A549 (cell line): ENCODE measurements around the gene EBI3. TPM values are rescaled to one million over a fixed set of nuclear protein-coding genes. Genes with fewer than 3 reads are reported as not detected.

Source experiments
- ATAC-seq, 2 experiments: fragments of 200-7000 bp in 1 of 2; fragments of >200 bp in 1 of 2; cut with Nextera tagmentation in 1 of 2; cut with Tn5 transposase in 1 of 2; 3 replicates each; pipeline versions ENCODE4 v1.8.0 to v1.9.1; 2018 to 2020; ENCODE audit warnings: mild to moderate bottlenecking in 1 of 2, moderate library complexity in 1 of 2
- CTCF ChIA-PET: fragments of 300-600 bp; sonication (Branson Sonifier 250); formaldehyde crosslinking; extraction: SDS; loops from one replicate; lab custom pipeline; 2021; ENCODE audit warnings: antibody characterized with exemption, inconsistent platforms; lab: Yijun Ruan, JAX
- POLR2A ChIA-PET: fragments of 350-600 bp; formaldehyde crosslinking; extraction: SDS; loops from one replicate; lab custom pipeline; 2021; ENCODE audit warnings: antibody characterized with exemption, inconsistent platforms; lab: Yijun Ruan, JAX
- DNase-seq, 2 experiments: peaks; one replicate each; pipeline versions ENCODE4 v3.0.0 to v3.0.0-alpha.2; 2011 to 2016; ENCODE audit warnings: low read depth in 1 of 2, low spot score in 1 of 2
- FAIRE-seq: peaks from 2 replicates; lab custom pipeline; 2011; peaks lifted over from hg19 to GRCh38; lab: Jason Lieb, UNC
- H3K27ac ChIP-seq, 2 experiments: fragments of >200 bp; sonication (Bioruptor Twin); formaldehyde crosslinking; 3 replicates each; pipeline ENCODE4 v1.5.1; 2016 to 2017
- H3K4me1 ChIP-seq: fragments of >200 bp; sonication (Bioruptor Twin); formaldehyde crosslinking; 3 replicates; pipeline ENCODE4 v1.6.1; 2016
- H3K4me2 ChIP-seq: fragments of >200 bp; sonication (Bioruptor Twin); formaldehyde crosslinking; 3 replicates; pipeline ENCODE4 v1.6.1; 2016
- H3K4me3 ChIP-seq: fragments of >200 bp; sonication (Bioruptor Twin); formaldehyde crosslinking; 3 replicates; pipeline ENCODE4 v1.5.1; 2016
- H3K9me3 ChIP-seq: fragments of >200 bp; sonication (Bioruptor Twin); formaldehyde crosslinking; 3 replicates; pipeline ENCODE4 v1.6.1; 2016
- CBX2 ChIP-seq: fragments of 200-600 bp; sonication (generic); IDR thresholded peaks from 2 replicates; pipeline ENCODE4 v1.6.1; 2016; ENCODE audit warnings: low read depth, mild to moderate bottlenecking, borderline replicate concordance
- CBX8 ChIP-seq: fragments of 200-600 bp; sonication (generic); IDR thresholded peaks from 2 replicates; pipeline ENCODE4 v1.6.1; 2016
- EHF ChIP-seq: fragments of 250-450 bp; sonication (Bioruptor Pico); IDR thresholded peaks from 2 replicates; pipeline ENCODE4 v1.5.0; 2020; ENCODE audit warnings: mild to moderate bottlenecking
- EP300 ChIP-seq, 2 experiments: fragments of >200 bp; sonication (Bioruptor Twin); formaldehyde crosslinking; IDR thresholded peaks; 2 replicates in 1 of 2; 3 replicates in 1 of 2; pipeline ENCODE4 v1.6.1; 2016 to 2017
- FOXS1 ChIP-seq: fragments of 250-450 bp; sonication (Bioruptor Pico); IDR thresholded peaks from 2 replicates; pipeline ENCODE4 v1.5.0; 2020; ENCODE audit warnings: mild to moderate bottlenecking, moderate library complexity
- GATA3 ChIP-seq: IDR thresholded peaks from 2 replicates; pipeline ENCODE4 v1.6.1; 2012; ENCODE audit warnings: borderline replicate concordance
- HEYL ChIP-seq: fragments of 250-450 bp; sonication (Bioruptor Pico); IDR thresholded peaks from 2 replicates; pipeline ENCODE4 v1.8.0; 2021; ENCODE audit warnings: mild to moderate bottlenecking, moderate library complexity
- HOXB13 ChIP-seq: fragments of 250-450 bp; sonication (Bioruptor Pico); IDR thresholded peaks from 2 replicates; pipeline ENCODE4 v1.5.0; 2020; ENCODE audit warnings: low read depth, mild to moderate bottlenecking, moderate library complexity
- HOXB5 ChIP-seq: fragments of 250-450 bp; sonication (Bioruptor Pico); IDR thresholded peaks from 2 replicates; pipeline ENCODE4 v1.5.0; 2020; ENCODE audit warnings: mild to moderate bottlenecking, moderate library complexity
- JUN ChIP-seq, 2 experiments: fragments of >200 bp; sonication (Bioruptor Twin); formaldehyde crosslinking; IDR thresholded peaks; 2 replicates in 1 of 2; 3 replicates in 1 of 2; pipeline ENCODE4 v1.6.1; 2016 to 2017
- KDM1A ChIP-seq: fragments of 200-600 bp; sonication (generic); IDR thresholded peaks from 2 replicates; pipeline ENCODE4 v1.6.1; 2016; ENCODE audit warnings: low read depth, mild to moderate bottlenecking
- KDM5A ChIP-seq: fragments of 200-600 bp; sonication (generic); IDR thresholded peaks from 2 replicates; pipeline ENCODE4 v1.6.1; 2016; ENCODE audit warnings: antibody characterized with exemption, mild to moderate bottlenecking
- MAZ ChIP-seq: fragments of 150-350 bp; IDR thresholded peaks from 2 replicates; pipeline ENCODE4 v1.6.1; 2014; ENCODE audit warnings: antibody characterized with exemption, low read depth, low read length, borderline replicate concordance
- NFE2L2 ChIP-seq: fragments of 150-350 bp; conservative IDR thresholded peaks from 2 replicates; pipeline ENCODE4 v1.6.1; 2014; ENCODE audit warnings: low read length
- NR3C1 ChIP-seq: fragments of >200 bp; sonication (Bioruptor Twin); formaldehyde crosslinking; IDR thresholded peaks from 3 replicates; pipeline ENCODE4 v1.6.1; 2017
- PHF8 ChIP-seq: fragments of 200-600 bp; sonication (generic); IDR thresholded peaks from 2 replicates; pipeline ENCODE4 v1.6.1; 2016; ENCODE audit warnings: low read depth, mild to moderate bottlenecking, antibody characterized with exemption, moderate library complexity, borderline replicate concordance
- POLR2AphosphoS2 ChIP-seq: conservative IDR thresholded peaks from 2 replicates; pipeline ENCODE4 v1.6.1; 2012; ENCODE audit warnings: low read length, improper control_type of control experiment, inconsistent platforms
- RFX5 ChIP-seq: fragments of 450-650 bp; IDR thresholded peaks from 2 replicates; pipeline ENCODE4 v1.7.1; 2014; ENCODE audit warnings: antibody characterized with exemption, mild to moderate bottlenecking, moderate library complexity
- SREBF2 ChIP-seq: fragments of 450-650 bp; IDR thresholded peaks from 2 replicates; pipeline ENCODE4 v1.6.1; 2014; ENCODE audit warnings: mild to moderate bottlenecking, moderate library complexity
- TFCP2L1 ChIP-seq: fragments of 250-450 bp; sonication (Bioruptor Pico); IDR thresholded peaks from 2 replicates; pipeline ENCODE4 v1.5.0; 2021; ENCODE audit warnings: mild to moderate bottlenecking
- TP53 ChIP-seq: fragments of 250-450 bp; sonication (Bioruptor Pico); IDR thresholded peaks from 2 replicates; pipeline ENCODE4 v1.5.0; 2021; ENCODE audit warnings: mild to moderate bottlenecking, moderate library complexity
- ZC3H11A ChIP-seq: fragments of 450-650 bp; IDR thresholded peaks from 2 replicates; pipeline ENCODE4 v1.6.1; 2014; ENCODE audit warnings: antibody characterized with exemption, mild to moderate bottlenecking
- ZFP36 ChIP-seq: fragments of 450-650 bp; IDR thresholded peaks from 2 replicates; pipeline ENCODE4 v1.6.1; 2014; ENCODE audit warnings: borderline replicate concordance; ENCODE audit not compliant: partially characterized antibody
- ZSCAN20 ChIP-seq: fragments of 250-450 bp; sonication (Bioruptor Pico); IDR thresholded peaks from 2 replicates; pipeline ENCODE4 v1.8.0; 2022; ENCODE audit warnings: mild to moderate bottlenecking, moderate library complexity
- WGBS: methylation state at CpG from one replicate; pipeline ENCODE4 v1.1.6; 2017; ENCODE audit errors: missing lambda C conversion rate; 5-methylcytosine and 5-hydroxymethylcytosine counted together
- polyA plus RNA-seq, 4 experiments: library from polyadenylated mRNA; depleted of rRNA in 3 of 4; stranded (reverse); fragments of >200 nt; fragmentation: RNase III in 1 of 4; extraction: RNeasy Plus Mini Kit Qiagen cat#74134 plus additional on column Dnase treatment in 1 of 4; gene quantifications; 2 replicates in 3 of 4; 3 replicates in 1 of 4; pipeline ENCODE4 v1.2.3, GENCODE V29; 2011 to 2017
- TF ChIP-seq, protein P1 (sequence below): fragments of >200 bp; sonication (Bioruptor Twin); formaldehyde crosslinking; IDR thresholded peaks from 3 replicates; pipeline ENCODE4 v1.5.1; 2016
- TF ChIP-seq, protein P2 (sequence below): fragments of 450-650 bp; IDR thresholded peaks from 2 replicates; pipeline ENCODE4 v1.6.1; 2014; ENCODE audit warnings: antibody characterized with exemption
- TF ChIP-seq, protein P3 (sequence below): fragments of 250-450 bp; sonication (Bioruptor Pico); IDR thresholded peaks from 2 replicates; pipeline ENCODE4 v1.5.0; 2021; ENCODE audit warnings: mild to moderate bottlenecking, moderate library complexity, borderline replicate concordance
- TF ChIP-seq, protein P4 (sequence below): IDR thresholded peaks from 2 replicates; pipeline ENCODE4 v1.6.1; 2012
- TF ChIP-seq, protein P5 (sequence below): fragments of >200 bp; sonication (Bioruptor Twin); formaldehyde crosslinking; IDR thresholded peaks from 3 replicates; pipeline ENCODE4 v1.6.1; 2016
- TF ChIP-seq, protein P6 (sequence below): fragments of 150-350 bp; IDR thresholded peaks from 2 replicates; pipeline ENCODE4 v1.6.1; 2014; ENCODE audit warnings: low read depth, mild to moderate bottlenecking, low read length

Gene EBI3
- polyA plus RNA-seq, 2 of the 4 experiments (the other 2 are of a cell fraction), result 1.1 to 3.6 TPM

DNA sequence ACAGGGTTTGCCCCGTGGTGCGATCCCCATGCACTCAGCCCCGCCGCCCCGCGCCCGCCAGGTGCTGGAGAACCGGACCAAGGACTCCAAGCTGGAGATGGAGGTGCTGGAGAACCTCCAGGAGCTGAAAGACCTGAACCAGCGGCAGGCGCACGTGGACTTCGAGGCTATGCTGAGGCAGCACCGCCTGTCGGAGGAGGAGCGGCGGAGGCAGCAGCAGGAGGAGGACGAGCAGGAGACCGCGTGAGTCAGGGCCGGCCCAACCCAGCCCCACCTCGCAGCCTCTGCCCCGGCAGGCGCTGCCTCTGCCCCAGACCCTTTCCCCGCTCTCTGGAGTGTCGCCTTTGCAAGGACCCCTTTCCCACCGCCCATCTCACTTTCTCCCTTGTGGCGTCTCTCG, 28.9 kb downstream of the EBI3 start:
- no peak for TF ChIP-seq CBX8
- TF ChIP-seq EP300 (IDR thresholded peaks at IDR 0.05), result no peak
- TF ChIP-seq HOXB5 (CRISPR knock-in tag), result no peak
- TF ChIP-seq, protein P1, sequence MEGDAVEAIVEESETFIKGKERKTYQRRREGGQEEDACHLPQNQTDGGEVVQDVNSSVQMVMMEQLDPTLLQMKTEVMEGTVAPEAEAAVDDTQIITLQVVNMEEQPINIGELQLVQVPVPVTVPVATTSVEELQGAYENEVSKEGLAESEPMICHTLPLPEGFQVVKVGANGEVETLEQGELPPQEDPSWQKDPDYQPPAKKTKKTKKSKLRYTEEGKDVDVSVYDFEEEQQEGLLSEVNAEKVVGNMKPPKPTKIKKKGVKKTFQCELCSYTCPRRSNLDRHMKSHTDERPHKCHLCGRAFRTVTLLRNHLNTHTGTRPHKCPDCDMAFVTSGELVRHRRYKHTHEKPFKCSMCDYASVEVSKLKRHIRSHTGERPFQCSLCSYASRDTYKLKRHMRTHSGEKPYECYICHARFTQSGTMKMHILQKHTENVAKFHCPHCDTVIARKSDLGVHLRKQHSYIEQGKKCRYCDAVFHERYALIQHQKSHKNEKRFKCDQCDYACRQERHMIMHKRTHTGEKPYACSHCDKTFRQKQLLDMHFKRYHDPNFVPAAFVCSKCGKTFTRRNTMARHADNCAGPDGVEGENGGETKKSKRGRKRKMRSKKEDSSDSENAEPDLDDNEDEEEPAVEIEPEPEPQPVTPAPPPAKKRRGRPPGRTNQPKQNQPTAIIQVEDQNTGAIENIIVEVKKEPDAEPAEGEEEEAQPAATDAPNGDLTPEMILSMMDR, result no peak
- no peak for TF ChIP-seq MAZ
- TF ChIP-seq HOXB13, result no peak
- TF ChIP-seq KDM1A, result no peak
- no peak for TF ChIP-seq KDM5A
- TF ChIP-seq SREBF2, result no peak
- TF ChIP-seq GATA3, result no peak
- no peak for TF ChIP-seq CBX2
- TF ChIP-seq EHF (CRISPR knock-in tag), result no peak
- TF ChIP-seq TFCP2L1, result no peak
- no peak for TF ChIP-seq POLR2AphosphoS2
- TF ChIP-seq, protein P2, sequence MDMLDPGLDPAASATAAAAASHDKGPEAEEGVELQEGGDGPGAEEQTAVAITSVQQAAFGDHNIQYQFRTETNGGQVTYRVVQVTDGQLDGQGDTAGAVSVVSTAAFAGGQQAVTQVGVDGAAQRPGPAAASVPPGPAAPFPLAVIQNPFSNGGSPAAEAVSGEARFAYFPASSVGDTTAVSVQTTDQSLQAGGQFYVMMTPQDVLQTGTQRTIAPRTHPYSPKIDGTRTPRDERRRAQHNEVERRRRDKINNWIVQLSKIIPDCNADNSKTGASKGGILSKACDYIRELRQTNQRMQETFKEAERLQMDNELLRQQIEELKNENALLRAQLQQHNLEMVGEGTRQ, result no peak
- TF ChIP-seq NR3C1, result no peak
- TF ChIP-seq, all 56 proteins: peak for 0
- ATAC-seq, result peak; percentile 24 to 31; a peak in 2 of 6 replicates
- CTCF ChIA-PET, result interaction anchor here (0.6 to 1.9 kb wide), 3 partner anchors 9 to 95 kb away, joined by 4 to 5 read pairs (median 5); no protein-coding TSS in a partner anchor

DNA sequence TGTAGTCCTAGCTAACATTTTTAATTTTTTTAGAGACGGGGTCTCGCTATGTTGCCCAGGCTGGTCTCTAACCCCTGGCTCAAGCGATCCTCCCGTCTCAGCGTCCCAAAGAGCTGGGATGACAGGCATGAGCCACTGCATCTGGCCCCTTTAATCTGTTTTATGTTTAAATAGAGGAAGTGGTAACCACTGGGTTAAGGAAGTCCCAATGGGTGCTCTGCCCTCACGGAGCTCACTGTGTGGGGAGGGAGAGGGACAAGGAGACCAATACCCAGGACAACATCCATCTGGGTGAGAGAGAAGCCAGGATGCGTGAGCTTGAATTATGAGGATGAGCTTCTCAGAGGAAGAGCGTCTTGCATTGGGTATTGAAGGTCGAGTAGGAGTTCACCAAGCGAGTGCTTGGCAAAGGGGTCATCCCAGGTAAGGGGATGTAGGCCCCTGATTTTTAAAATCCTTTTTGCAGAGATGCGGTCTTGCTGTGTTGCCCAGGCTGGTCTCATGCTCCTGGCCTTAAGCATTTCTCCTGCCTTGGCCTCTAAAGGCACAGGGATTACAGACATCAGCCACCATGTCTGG, 31.4 kb downstream of the EBI3 start:
- POLR2A ChIA-PET, result no interaction called here
- DNase-seq (no peak), FAIRE-seq (no peak), ATAC-seq (no peak)
- TF ChIP-seq HOXB13 (no peak), ZSCAN20 (CRISPR knock-in tag) (no peak), HEYL (CRISPR knock-in tag) (no peak), PHF8 (no peak)
- TF ChIP-seq, protein P3, sequence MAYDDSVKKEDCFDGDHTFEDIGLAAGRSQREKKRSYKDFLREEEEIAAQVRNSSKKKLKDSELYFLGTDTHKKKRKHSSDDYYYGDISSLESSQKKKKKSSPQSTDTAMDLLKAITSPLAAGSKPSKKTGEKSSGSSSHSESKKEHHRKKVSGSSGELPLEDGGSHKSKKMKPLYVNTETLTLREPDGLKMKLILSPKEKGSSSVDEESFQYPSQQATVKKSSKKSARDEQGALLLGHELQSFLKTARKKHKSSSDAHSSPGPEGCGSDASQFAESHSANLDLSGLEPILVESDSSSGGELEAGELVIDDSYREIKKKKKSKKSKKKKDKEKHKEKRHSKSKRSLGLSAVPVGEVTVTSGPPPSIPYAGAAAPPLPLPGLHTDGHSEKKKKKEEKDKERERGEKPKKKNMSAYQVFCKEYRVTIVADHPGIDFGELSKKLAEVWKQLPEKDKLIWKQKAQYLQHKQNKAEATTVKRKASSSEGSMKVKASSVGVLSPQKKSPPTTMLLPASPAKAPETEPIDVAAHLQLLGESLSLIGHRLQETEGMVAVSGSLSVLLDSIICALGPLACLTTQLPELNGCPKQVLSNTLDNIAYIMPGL, result no peak
- Histone ChIP-seq H3K4me1 (no peaks in the 10 kb centered on the region), H3K27ac (no peak overlapping the region), H3K9me3 (no peaks in the 10 kb centered on the region; the same call in 2 of the 3 replicates), H3K4me2 (no peak overlapping the region), H3K4me3 (no peak overlapping the region)
- 91% methylated on average over 11 of the region's 11 CpGs for WGBS
- CTCF ChIA-PET, result interaction anchor here (0.9 to 1.6 kb wide), 3 partner anchors 12 to 140 kb away, joined by 3 to 4 read pairs (median 3); no protein-coding TSS in a partner anchor

More for the DNA sequence above, 28.9 kb downstream of the EBI3 start:
- DNase-seq, result no peak
- H3K27ac ChIP-seq, result no peak overlapping the region
- H3K4me1 ChIP-seq, result no peaks in the 10 kb centered on the region
- FAIRE-seq, result no peak
- 96% methylated on average over 19 of the region's 28 CpGs for WGBS
- no peak overlapping the region for H3K4me3 ChIP-seq
- no peak overlapping the region for H3K4me2 ChIP-seq
- peaks cover 11% of the 10 kb centered on the region; the same call in 2 of the 3 replicates for H3K9me3 ChIP-seq
- POLR2A ChIA-PET, result interaction anchor here (0.5 kb wide), 1 partner anchor 206 kb away, joined by 4 read pairs; no protein-coding TSS in a partner anchor

DNA sequence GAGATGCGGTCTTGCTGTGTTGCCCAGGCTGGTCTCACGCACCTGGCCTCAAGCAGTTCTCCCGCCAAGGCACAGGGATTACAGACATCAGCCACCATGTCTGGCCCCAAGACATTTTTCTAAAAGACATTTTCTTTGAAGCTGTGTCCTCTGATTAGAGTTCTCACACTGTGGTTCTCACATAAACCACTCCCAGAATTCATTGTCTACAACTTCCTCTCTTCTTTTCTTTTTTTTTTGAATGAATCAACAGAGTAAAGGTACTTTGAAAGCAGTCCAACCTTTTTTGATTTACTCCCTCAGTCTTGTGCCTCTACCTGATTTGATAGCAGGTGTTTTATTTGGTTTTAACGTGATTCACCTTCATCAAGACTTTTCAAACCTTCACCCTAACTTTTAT, 35.5 kb downstream of the EBI3 start:
- no peak overlapping the region for H3K4me3 ChIP-seq
- no peak for DNase-seq
- H3K4me2 ChIP-seq, result no peak overlapping the region
- H3K27ac ChIP-seq, result no peak overlapping the region
- H3K9me3 ChIP-seq, result no peaks in the 10 kb centered on the region
- no peaks in the 10 kb centered on the region for H3K4me1 ChIP-seq
- FAIRE-seq, result no peak
- no peak for ATAC-seq
- CTCF ChIA-PET, result no interaction called here
- POLR2A ChIA-PET, result no interaction called here
- 95% methylated on average over 4 of the region's 4 CpGs for WGBS
- TF ChIP-seq, protein P4, sequence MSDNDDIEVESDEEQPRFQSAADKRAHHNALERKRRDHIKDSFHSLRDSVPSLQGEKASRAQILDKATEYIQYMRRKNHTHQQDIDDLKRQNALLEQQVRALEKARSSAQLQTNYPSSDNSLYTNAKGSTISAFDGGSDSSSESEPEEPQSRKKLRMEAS, result no peak
- TF ChIP-seq NFE2L2 (no peak), RFX5 (no peak), ZC3H11A (no peak), TP53 (CRISPR knock-in tag) (no peak), FOXS1 (CRISPR knock-in tag) (no peak), JUN (IDR thresholded peaks at IDR 0.05) (no peak), KDM1A (no peak), ZFP36 (no peak)
- TF ChIP-seq, protein P5, sequence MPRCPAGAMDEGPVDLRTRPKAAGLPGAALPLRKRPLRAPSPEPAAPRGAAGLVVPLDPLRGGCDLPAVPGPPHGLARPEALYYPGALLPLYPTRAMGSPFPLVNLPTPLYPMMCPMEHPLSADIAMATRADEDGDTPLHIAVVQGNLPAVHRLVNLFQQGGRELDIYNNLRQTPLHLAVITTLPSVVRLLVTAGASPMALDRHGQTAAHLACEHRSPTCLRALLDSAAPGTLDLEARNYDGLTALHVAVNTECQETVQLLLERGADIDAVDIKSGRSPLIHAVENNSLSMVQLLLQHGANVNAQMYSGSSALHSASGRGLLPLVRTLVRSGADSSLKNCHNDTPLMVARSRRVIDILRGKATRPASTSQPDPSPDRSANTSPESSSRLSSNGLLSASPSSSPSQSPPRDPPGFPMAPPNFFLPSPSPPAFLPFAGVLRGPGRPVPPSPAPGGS, result no peak
- TF ChIP-seq, protein P6, sequence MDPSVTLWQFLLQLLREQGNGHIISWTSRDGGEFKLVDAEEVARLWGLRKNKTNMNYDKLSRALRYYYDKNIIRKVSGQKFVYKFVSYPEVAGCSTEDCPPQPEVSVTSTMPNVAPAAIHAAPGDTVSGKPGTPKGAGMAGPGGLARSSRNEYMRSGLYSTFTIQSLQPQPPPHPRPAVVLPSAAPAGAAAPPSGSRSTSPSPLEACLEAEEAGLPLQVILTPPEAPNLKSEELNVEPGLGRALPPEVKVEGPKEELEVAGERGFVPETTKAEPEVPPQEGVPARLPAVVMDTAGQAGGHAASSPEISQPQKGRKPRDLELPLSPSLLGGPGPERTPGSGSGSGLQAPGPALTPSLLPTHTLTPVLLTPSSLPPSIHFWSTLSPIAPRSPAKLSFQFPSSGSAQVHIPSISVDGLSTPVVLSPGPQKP, result no peak
